Astrocyte (in vitro differentiated cells and primary cell): ENCODE data around the gene MAN1C1.

Source experiments
- EZH2 ChIP-seq: IDR thresholded peaks from 2 replicates; pipeline ENCODE4 v1.6.1; 2012; ENCODE audit warnings: mild to moderate bottlenecking, low read length, inconsistent platforms; ENCODE audit not compliant: insufficient read depth
- TF ChIP-seq, protein P1 (sequence below): IDR thresholded peaks from 2 replicates; pipeline ENCODE4 v1.5.1; 2011; ENCODE audit warnings: low read depth, mild to moderate bottlenecking, inconsistent platforms, low read length, moderate library complexity; ENCODE audit not compliant: insufficient read depth

DNA sequence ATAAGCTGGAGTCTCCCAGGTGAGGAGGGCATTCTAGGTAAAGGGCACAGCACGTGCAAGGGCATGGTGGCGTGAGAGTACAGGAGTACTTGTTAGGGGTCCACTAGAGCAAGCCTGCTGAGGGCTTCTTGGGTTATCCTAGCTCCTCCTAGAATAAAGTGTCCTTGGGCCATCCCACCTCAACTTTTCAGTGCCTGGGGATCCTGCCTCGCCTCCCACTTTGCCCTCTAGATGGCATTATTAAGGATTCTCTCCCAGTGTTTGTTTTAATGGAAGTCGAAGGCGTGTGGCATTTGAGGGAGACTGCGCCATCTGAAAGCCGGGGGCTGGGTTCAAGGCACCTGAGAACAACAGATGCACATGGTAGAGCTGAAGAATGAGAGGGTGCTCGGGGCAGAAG lies 108.9 kb downstream of the MAN1C1 start:
- TF ChIP-seq, protein P1, sequence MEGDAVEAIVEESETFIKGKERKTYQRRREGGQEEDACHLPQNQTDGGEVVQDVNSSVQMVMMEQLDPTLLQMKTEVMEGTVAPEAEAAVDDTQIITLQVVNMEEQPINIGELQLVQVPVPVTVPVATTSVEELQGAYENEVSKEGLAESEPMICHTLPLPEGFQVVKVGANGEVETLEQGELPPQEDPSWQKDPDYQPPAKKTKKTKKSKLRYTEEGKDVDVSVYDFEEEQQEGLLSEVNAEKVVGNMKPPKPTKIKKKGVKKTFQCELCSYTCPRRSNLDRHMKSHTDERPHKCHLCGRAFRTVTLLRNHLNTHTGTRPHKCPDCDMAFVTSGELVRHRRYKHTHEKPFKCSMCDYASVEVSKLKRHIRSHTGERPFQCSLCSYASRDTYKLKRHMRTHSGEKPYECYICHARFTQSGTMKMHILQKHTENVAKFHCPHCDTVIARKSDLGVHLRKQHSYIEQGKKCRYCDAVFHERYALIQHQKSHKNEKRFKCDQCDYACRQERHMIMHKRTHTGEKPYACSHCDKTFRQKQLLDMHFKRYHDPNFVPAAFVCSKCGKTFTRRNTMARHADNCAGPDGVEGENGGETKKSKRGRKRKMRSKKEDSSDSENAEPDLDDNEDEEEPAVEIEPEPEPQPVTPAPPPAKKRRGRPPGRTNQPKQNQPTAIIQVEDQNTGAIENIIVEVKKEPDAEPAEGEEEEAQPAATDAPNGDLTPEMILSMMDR: no peak
- no peak for TF ChIP-seq EZH2
